COLO668 (cell line): ENCODE measurements around the gene KCTD1.
"Not testable (repeated sequence)": the region's sequence is repeated elsewhere in the genome, so short reads cannot be mapped to it uniquely, and the experiment has no call there.

Experiments
- DNase-seq: peaks from one replicate; lab custom pipeline; 2025; ENCODE audit not compliant: unreplicated experiment; lab: John Stamatoyannopoulos, UW

Gene KCTD1

DNA sequence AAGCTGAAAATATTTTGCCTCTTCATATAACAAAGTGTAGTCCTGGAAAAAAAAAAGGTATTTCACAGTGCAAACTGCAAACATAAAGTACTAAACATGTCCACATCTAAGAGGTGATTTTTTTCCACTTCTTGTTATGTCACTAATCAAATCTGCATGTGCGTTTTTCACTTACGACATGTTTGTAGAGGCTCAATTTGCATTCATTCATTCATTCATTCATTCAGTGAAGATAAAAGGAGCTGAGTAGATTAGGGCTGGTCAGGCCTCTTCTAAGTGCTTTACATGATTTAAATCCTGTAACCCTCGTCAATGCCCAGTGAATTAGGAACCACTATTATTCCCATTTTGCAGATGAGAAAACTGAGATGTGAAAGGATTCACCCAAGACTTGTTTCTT is 88.5 kb downstream of the KCTD1 start:
- DNase-seq, result no peak

GRCh38 chr18:26459340-26459739 is 89.0 kb downstream of the KCTD1 start:
- no peak for DNase-seq

GRCh38 chr18:26458526-26459232 is 89.7 kb downstream of the KCTD1 start:
- DNase-seq, result no peak

GRCh38 chr18:26457611-26458353 is 90.6 kb downstream of the KCTD1 start:
- no peak for DNase-seq

- DNase-seq, result no peak
Observed at GRCh38 chr18:26457195-26457594, 91.2 kb downstream of the KCTD1 start.

- no peak for DNase-seq
Observed at GRCh38 chr18:26456070-26456491, 92.3 kb downstream of the KCTD1 start.

DNA sequence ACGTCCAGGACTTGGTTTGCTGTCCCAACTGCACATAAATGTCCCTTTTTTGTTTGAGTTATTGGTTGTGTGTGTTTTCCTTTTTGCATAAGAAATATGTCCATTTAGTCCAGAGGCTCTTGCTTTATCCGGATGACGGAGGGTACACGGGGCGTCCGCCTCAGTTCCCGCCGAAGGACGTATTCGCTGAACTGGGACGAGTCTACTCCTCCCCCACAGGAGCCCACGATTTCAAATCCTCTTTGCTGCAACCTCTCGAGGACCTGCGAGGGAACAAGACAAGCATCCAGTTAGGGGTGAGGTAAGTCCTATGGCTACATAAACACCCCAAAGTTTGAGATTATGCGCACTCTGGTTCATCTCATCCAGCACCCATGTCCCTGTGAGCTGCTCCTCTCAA is 92.7 kb downstream of the KCTD1 start:
- DNase-seq, result no peak

GRCh38 chr18:26454616-26455015 is 93.7 kb downstream of the KCTD1 start:
- DNase-seq, result no peak

DNA sequence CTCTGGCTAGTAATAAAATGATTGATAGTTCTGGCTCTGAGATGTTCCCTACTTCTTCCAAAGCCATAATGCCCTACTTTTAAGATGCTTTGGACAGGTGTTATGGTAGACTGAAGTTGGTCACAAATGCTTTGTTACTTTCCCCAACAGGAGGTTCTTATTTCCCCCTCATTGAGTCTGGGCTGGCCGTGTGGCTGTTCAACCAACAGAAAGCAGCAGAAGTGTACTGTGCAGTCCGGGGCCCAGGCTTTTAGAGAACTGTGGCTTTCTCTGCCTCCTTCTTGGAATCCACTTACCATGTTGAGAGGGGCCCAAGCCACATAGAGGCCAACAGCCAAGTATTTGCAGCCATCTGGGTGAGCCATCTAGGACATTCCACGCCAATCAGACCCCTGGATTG is 94.2 kb downstream of the KCTD1 start:
- DNase-seq, result no peak

- DNase-seq, result peak; percentile 50
Observed at GRCh38 chr18:26453386-26453901, 94.9 kb downstream of the KCTD1 start.

GRCh38 chr18:26450989-26451682 is 97.2 kb downstream of the KCTD1 start:
- no peak for DNase-seq

DNA sequence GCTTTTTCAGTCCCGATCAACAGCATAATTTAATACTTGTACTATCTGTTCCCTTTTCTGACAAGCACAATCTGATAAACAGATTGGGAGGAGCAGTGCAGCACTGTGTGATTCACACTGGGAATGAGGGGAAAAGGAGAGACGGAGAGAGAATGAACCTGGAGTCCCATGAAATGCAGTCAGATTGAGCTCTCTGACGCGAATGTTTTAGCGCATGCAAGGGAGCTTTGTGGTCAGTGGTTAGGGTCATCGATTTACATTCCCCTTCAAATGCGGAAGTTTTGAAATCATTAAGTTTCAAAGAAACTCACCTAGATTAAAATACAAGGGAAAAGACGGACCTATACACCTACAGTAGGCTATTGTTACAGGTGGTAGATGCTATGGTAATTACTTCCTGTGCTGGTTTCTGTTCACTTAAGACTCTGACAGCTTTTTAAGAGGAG is 99.6 kb downstream of the KCTD1 start:
- no peak for DNase-seq

DNA sequence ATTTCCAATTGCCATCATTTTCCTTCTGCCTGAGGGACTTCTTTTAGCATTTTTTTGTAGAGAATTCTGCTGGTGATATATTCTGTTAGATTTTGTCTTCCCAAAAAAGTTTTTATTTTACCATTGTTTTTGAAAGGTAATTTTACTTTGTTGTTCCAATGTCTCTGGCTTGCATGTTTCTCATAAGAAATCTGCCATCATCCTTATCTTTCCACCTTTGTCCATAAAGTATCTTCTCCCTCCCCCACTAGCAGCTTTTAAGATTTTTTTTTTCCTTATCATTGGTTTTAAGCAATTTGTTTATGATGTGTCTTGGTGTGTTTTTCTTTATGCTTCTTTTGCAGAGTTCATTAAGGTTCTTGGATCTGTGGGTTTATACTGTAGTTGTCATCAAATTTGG is 104.5 kb downstream of the KCTD1 start:
- DNase-seq, result no peak

DNA sequence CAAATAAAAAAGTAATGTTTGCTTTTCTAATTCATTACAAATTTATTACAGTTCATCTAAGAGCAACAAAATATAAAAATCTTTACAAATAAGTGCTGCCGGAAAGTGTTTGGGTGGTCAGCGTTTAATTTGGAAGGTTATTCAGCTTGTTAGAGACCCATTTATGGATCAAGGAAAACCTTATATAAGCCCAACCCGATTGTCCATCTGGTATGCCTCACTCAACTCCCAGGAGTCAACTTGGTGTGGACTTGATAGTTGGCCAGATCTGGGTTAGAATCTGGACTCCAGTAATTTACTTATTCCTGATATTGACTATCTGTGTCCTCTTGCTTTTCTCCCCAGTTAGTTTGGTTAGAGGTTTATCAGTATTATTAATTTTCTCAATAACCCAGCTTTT is 106.2 kb downstream of the KCTD1 start:
- no peak for DNase-seq

DNA sequence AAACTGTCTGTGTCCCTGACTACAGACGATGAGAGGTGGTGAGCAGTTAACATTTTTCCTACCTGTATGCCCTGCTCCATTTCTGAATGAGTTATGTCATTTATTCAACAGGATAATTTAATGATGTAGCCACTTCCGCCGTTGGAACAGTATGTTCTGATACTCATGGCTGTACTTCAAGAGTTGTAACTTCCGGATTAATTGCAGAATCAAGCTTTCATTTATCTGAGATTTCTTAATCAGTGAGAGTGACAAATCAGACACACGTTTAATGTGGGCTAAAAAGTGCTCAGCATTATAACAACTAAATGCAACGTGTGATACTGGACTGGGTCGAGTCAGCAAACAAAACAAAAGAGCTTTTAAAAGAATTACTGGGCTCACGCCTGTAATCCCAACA is 107.7 kb downstream of the KCTD1 start:
- DNase-seq, result no peak

DNA sequence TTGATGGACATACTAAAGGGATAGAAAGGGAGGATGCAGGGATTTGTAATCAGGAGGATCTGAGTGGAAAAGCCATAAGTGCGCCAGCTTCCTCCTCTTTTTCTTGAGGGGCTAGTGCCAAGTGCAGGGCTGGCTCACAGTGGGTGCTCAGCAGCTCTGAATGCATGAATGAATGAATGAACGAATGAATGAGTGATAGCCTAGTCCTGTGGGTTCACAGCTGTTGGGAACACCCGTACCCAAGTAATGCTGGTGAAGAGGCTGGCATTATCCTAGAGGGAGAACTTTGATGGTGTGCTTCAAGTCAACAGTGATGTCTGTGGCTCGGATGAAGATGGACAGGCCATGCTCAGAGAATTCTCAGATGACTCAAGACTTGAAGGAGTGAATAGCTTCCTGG is 108.8 kb downstream of the KCTD1 start:
- DNase-seq, result no peak

DNA sequence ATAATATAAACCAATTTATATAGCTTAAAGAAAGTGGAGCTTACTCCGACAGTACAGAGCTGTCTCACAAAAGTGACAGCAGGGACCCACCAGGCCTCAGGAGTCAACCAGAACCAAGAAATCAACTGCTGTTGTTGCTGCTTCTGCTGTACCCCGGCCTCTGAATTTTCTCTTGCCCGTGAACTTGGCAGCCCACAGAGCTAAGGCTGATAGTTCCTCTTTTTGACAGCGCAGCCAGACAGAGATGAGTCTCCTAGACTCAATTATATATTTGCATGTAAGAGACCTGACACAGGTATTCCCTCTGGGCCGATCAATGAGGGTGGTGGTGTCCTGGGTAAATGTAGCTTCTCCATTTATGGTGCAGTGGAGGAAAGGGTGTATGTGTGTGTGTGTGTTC is 109.4 kb downstream of the KCTD1 start:
- no peak for DNase-seq

GRCh38 chr18:26437634-26438033 is 110.7 kb downstream of the KCTD1 start:
- DNase-seq, result not testable (repeated sequence)

DNA sequence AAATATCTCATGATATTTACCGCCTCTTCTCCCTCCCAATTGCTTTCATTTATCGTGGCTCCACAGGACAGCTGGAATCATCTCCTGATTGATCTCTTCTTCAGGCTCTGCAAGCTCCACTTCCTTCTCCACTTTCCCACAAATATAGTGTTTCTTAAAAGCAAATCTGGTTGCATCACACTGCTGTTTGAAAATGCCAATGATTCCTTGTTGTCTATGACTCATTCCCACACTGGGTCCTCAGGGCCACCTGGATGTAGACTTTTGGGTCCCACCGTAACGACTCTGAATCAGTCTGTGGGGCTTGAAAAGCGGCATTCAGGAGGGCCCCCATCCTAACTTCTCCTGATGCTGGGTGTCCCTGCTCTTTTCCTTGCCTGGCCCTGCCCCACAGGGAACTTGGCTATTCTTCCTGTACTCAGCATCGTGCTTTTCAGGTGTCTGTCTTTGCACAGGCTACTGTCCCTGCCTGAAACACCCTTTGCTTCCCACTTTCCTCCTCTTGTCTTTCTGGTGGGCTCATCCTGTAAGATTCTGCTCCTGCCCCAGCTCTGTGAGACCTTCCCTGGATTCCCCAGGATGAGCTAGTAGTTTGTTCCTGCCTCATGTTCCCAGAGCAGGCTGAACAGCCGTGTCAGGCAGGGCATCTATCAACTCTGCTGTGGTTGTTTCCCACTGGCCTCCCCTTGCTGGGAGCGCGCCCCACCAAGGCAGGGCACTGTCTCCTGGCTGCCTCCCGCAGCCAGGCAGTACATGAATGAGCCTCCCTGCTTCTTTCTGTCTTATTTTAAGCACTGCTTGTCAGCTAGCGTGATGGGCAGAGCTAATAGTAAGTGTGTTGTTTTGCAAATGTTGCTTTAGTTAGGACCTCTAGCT is 111.9 kb downstream of the KCTD1 start:
- DNase-seq, result no peak

- DNase-seq, result no peak
Observed at GRCh38 chr18:26435415-26436095, 112.8 kb downstream of the KCTD1 start.
